ENCODE results near the gene PPEF2.

GRCh38 chr4:75881476-75881875, 20.8 kb downstream of the PPEF2 start:
- no peak for TF ChIP-seq EZH2phosphoT487 (IDR thresholded peaks at IDR 0.05; ENCODE audit: borderline replicate concordance)
- no peak for TF ChIP-seq CTCF (conservative IDR thresholded peaks at IDR 0.05; ENCODE audit: low read length)
